MCF 10A (cell line): ENCODE results near the gene SLIT3. TPM values are rescaled to one million over a fixed set of nuclear protein-coding genes. Genes with fewer than 3 reads are reported as not detected.

Source experiments
- BruUV-seq: library from RNA; stranded (reverse); fragments of 400-500 nt; replicated peaks from 2 replicates; lab custom pipeline; 2021; lab: Mats Ljungman, UMichigan
- CTCF ChIA-PET: fragments of 300-600 bp; sonication (Branson Sonifier 250); formaldehyde crosslinking; extraction: SDS; loops from one replicate; lab custom pipeline; 2021; ENCODE audit warnings: antibody characterized with exemption, inconsistent platforms; lab: Yijun Ruan, JAX
- POLR2A ChIA-PET: fragments of 300-600, 350-650 bp; sonication (Branson Sonifier 250); formaldehyde crosslinking; extraction: SDS; loops from one replicate; lab custom pipeline; 2020; ENCODE audit warnings: antibody characterized with exemption, inconsistent platforms; lab: Yijun Ruan, JAX
- DNase-seq: peaks from one replicate; pipeline ENCODE4 v3.0.0-alpha.2; 2018; ENCODE audit not compliant: unreplicated experiment
- H3K27ac Mint-ChIP-seq: one replicate; pipeline ENCODE4 v1.8.0; 2022; ENCODE audit warnings: mild to moderate bottlenecking, low read depth, mixed read lengths; ENCODE audit not compliant: unreplicated experiment
- H3K27me3 Mint-ChIP-seq: one replicate; pipeline ENCODE4 v1.8.0; 2022; ENCODE audit warnings: mixed read lengths; ENCODE audit not compliant: insufficient read depth, unreplicated experiment
- H3K36me3 Mint-ChIP-seq: one replicate; pipeline ENCODE4 v1.8.0; 2022; ENCODE audit warnings: mild to moderate bottlenecking, moderate library complexity, mixed read lengths; ENCODE audit not compliant: insufficient read depth, unreplicated experiment
- H3K4me1 Mint-ChIP-seq: one replicate; pipeline ENCODE4 v1.8.0; 2022; ENCODE audit warnings: mixed read lengths; ENCODE audit not compliant: insufficient read depth, unreplicated experiment
- H3K4me3 Mint-ChIP-seq: one replicate; pipeline ENCODE4 v1.8.0; 2022; ENCODE audit warnings: mild to moderate bottlenecking, moderate library complexity, mixed read lengths; ENCODE audit not compliant: unreplicated experiment
- H3K9me3 Mint-ChIP-seq: one replicate; pipeline ENCODE4 v1.8.0; 2022; ENCODE audit warnings: mixed read lengths; ENCODE audit not compliant: unreplicated experiment
- intact Hi-C: fragments of 100-400 bp; cut with micrococcal nuclease; formaldehyde crosslinking; loops from 2 replicates; pipeline ENCODE4 v1.14.1; 2022
- total RNA-seq: library from RNA; stranded (reverse); gene quantifications from 2 replicates; pipeline ENCODE4 v1.2.3, GENCODE V29; 2022
- TF ChIP-seq, protein P1 (sequence below): fragments of 200-600 bp; IDR thresholded peaks from one replicate; pipeline ENCODE4 v1.8.0; 2022; ENCODE audit warnings: antibody characterized with exemption, mild to moderate bottlenecking; ENCODE audit not compliant: unreplicated experiment

Gene SLIT3
- total RNA-seq, 1 experiment from 2014 or later, result 0.89 TPM

DNA sequence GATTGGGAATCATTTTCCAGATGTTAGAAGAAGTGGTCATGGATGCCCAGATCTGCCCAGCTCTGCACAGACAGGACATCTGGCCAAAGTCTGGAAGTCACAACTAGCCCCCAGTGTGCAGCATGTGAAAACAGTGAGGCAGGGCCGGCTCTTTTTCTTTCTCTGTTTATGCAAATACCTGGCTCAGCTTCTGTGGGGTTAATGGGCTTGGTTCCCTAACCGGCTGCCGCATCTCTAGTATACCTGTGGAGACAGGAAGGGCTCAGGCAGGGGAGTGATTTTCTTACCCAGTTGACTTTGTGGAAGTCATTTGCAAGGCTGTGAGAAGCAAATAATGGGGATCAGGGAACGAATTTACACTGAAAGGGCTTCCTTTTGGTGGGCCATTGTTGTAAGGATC is 467.0 kb downstream of the SLIT3 start:
- no peaks in the 10 kb centered on the region for H3K9me3 Mint-ChIP-seq
- H3K4me1 Mint-ChIP-seq, result no peaks in the 10 kb centered on the region
- intact Hi-C loops, result no loop called here
- no TSS peak for BruUV-seq
- ChIA-PET CTCF (interaction anchor here (0.9 kb wide), 1 partner anchor 10 kb away, joined by 3 read pairs; no protein-coding TSS in a partner anchor), POLR2A (interaction anchor here (0.9 kb wide), 1 partner anchor 28 kb away, joined by 3 read pairs; no protein-coding TSS in a partner anchor)
- H3K36me3 Mint-ChIP-seq, result peaks cover 5% of the 10 kb centered on the region
- no peaks in the 10 kb centered on the region for H3K27me3 Mint-ChIP-seq
- no peak overlapping the region for H3K4me3 Mint-ChIP-seq
- DNase-seq, result no peak
- TF ChIP-seq, protein P1, sequence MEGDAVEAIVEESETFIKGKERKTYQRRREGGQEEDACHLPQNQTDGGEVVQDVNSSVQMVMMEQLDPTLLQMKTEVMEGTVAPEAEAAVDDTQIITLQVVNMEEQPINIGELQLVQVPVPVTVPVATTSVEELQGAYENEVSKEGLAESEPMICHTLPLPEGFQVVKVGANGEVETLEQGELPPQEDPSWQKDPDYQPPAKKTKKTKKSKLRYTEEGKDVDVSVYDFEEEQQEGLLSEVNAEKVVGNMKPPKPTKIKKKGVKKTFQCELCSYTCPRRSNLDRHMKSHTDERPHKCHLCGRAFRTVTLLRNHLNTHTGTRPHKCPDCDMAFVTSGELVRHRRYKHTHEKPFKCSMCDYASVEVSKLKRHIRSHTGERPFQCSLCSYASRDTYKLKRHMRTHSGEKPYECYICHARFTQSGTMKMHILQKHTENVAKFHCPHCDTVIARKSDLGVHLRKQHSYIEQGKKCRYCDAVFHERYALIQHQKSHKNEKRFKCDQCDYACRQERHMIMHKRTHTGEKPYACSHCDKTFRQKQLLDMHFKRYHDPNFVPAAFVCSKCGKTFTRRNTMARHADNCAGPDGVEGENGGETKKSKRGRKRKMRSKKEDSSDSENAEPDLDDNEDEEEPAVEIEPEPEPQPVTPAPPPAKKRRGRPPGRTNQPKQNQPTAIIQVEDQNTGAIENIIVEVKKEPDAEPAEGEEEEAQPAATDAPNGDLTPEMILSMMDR, result no peak
- H3K27ac Mint-ChIP-seq, result no peak overlapping the region

DNA sequence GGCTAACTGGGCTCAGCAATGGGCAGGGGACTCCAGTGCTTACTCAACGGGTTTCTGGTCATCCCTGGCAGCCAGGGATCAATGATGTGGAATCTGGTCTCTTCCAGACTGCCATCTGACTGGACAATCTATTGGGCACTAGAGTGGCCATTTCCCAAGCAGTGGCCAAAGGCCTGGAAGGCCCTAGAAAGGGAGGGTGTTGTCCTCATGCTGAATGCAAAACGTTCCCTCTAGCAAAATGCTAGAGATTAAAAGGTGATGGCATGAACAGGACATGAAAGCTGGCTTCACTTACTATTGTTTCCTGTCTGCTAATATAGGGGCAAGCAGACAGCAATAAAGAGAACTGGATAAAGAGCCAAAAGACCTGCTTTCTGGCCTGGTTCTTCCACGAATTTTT is 467.6 kb downstream of the SLIT3 start:
- TF ChIP-seq, protein P1, result no peak
- Mint-ChIP-seq H3K27ac (no peak overlapping the region), H3K4me3 (no peak overlapping the region), H3K4me1 (no peaks in the 10 kb centered on the region), H3K36me3 (peaks cover 5% of the 10 kb centered on the region), H3K9me3 (no peaks in the 10 kb centered on the region), H3K27me3 (no peaks in the 10 kb centered on the region)
- CTCF ChIA-PET, result interaction anchor here (0.9 kb wide), 1 partner anchor 11 kb away, joined by 3 read pairs; no protein-coding TSS in a partner anchor
- intact Hi-C loops, result no loop called here
- BruUV-seq, result no TSS peak
- POLR2A ChIA-PET, result interaction anchor here (0.9 kb wide), 1 partner anchor 28 kb away, joined by 3 read pairs; no protein-coding TSS in a partner anchor
- no peak for DNase-seq

DNA sequence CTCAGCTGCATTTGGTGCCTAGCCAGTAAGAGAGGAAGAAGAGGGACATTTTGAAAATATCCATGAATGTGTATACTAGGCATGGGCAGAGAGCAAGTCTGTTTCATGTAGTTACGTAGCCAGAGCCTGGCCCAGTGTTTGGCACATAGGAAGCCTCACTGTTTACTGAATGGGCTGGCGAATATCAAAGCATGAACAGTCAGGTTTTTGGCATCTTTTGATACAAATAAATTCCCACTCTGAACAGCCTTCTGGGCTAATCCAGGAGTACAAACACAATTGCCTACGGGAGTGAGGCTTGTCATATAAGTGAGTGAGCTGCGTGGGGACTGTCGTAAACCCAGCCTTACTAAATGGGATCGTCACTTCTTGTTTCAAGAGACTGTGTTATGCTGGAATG is 468.6 kb downstream of the SLIT3 start:
- Mint-ChIP-seq H3K27ac (no peak overlapping the region), H3K4me3 (no peak overlapping the region), H3K4me1 (no peaks in the 10 kb centered on the region), H3K36me3 (peaks cover 5% of the 10 kb centered on the region), H3K27me3 (no peaks in the 10 kb centered on the region), H3K9me3 (no peaks in the 10 kb centered on the region)
- ChIA-PET CTCF (no interaction called here), POLR2A (no interaction called here)
- intact Hi-C loops, result no loop called here
- TF ChIP-seq, protein P1, result no peak
- no TSS peak for BruUV-seq
- DNase-seq, result no peak

DNA sequence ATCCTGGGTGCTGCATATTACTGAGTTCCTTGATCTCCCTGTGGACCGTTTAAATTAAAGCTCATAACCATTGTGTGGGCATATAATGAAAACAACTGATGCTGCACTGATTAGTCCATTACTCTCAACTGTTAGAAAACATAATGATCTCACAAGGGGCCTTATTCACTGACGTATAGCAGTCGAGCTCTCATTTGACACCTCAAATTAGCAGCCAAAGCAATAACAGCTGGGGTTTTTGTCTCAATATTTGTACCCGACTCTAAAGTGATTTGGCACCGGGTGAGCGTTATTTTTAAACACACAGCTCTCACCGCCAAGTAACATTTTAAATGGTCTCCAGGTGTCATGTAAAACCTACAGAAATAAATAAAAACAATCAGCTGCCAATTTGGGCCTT is 469.6 kb downstream of the SLIT3 start:
- Mint-ChIP-seq H3K36me3 (peaks cover 5% of the 10 kb centered on the region), H3K27ac (no peak overlapping the region), H3K27me3 (no peaks in the 10 kb centered on the region), H3K4me3 (no peak overlapping the region), H3K9me3 (no peaks in the 10 kb centered on the region), H3K4me1 (no peaks in the 10 kb centered on the region)
- CTCF ChIA-PET, result no interaction called here
- intact Hi-C loops, result no loop called here
- POLR2A ChIA-PET, result interaction anchor here (0.6 kb wide), 1 partner anchor 732 kb away, joined by 3 read pairs; no protein-coding TSS in a partner anchor
- no TSS peak for BruUV-seq
- DNase-seq, result no peak
- TF ChIP-seq, protein P1, result no peak
